Renal cortex interstitium (tissue), 11 donors: ENCODE results near the gene MNDA. TPM values are rescaled to one million over a fixed set of nuclear protein-coding genes. Genes with fewer than 3 reads are reported as not detected.
"Not testable (repeated sequence)": the region's sequence is repeated elsewhere in the genome, so short reads cannot be mapped to it uniquely, and the experiment has no call there.

Experiments
- DNase-seq, 11 donors: peaks; one replicate each; pipeline ENCODE4 v3.0.0-alpha.2; 2013; ENCODE audit warnings: low read depth in 9 of 11, low spot score in 4 of 11; ENCODE audit errors: extremely low read depth in 1 of 11
- polyA plus RNA-seq, 3 donors: library from polyadenylated mRNA; unstranded; fragments of 120-200 nt; gene quantifications; one replicate each; pipeline ENCODE4 v1.2.1, GENCODE V29; 2013; ENCODE audit not compliant: insufficient read length in 3 of 3

MNDA gene
- polyA plus RNA-seq, 3 donors, result 3.5 to 5.8 (median 5.2) TPM

DNA sequence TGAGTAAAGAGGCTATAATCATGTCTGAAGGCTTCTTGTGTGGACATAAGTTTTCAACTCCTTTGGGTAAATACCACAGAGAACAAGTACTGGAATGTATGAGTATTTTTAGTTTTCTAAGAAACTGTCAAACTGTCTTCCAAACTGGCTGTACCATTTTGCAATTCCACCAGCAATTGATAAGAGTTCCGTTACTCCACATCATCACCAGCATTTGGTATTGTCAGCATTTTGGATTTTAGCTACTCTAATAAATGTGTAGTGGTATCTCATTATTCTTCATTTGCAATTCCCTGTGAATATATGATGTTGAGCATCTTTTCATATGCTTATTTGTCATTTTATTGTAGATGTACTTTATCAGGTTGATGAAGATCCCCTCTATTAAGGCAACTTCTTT, 9.4 kb upstream of the MNDA start:
- no peak for DNase-seq

DNA sequence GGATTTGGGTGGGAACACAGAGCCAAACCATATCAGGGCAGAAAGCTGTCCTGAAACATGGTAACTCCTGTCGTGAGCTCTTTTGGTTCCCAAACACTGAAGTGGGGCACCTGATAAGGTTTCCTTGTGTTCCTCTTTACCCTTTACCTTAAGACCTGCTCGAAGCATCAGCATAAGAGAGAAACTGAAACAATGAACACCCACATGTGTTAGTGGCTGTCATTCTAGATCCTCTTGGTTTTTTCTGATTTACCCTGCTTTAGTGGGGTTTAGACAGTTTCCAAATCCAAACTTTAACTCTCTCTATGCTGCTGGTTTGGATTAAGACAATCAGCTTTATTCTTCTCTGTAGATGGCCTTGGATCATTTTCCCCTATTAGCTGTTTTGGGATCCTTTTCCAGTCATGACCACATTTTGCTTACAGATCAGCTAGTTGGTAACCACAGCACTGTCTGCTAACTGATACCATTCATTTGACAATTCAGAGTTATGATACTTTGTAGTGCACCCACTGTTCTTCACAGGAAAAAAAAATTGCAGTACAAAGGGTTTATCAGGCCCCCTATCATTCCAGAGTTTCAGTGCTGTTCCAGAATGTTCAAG, 975 bp upstream of the MNDA start:
- DNase-seq, result no peak

DNA sequence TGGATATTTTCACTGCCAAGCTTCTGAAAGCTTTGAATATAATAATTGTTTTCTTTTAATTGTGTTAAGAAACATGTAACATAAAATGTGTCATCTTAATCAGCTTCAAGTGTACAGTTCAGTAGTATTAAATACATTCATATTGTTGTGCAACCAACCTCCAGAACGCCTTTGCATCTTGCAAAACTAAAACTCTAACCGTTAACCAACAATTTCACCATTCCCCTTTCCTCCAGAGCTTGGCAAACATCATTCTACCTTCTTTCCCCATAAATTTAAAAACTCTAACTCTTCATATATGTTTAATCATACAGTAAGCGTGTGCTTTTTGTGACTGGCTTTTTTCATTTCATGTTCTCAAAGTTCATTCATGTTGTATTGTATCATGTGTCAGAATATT, 2.1 kb downstream of the MNDA start:
- DNase-seq, result no peak

DNA sequence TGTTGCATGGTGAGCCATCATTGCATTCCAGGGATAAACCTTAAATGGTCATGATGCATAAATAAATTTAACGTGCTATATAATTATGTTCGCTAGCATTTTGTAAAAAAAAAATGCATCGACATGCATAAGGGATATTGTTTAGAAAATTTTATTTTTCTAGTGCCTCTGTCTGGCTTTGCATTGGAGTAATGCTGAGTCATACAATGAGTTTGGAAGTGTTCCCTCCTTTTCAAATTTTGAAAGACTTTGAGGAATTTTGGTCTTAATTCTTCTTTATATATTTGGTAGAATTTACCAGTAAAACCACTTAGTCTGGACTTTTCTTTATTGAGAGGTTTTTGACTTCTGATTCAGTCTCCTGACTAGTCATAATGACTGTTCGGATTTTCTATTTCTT, 4.9 kb downstream of the MNDA start:
- DNase-seq, result no peak

DNA sequence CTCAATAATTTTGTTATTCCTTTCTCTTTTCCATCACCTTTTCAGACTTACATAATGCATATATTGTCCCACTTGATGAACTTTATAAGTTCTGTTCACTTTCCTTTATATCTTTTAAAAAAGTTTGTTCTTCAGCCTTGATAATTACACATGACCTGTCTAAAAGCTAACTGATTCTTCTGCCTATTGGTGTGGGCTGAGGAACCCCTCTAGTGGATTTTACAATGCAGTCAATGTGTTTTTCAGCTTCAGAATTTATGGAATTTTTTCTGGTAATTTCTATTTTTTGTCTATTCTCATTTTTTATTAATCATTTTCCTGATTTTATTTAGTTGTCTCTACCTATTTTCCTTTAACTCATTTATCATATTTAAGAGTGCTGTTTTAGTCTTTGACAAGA, 7.5 kb downstream of the MNDA start:
- DNase-seq, result no peak

DNA sequence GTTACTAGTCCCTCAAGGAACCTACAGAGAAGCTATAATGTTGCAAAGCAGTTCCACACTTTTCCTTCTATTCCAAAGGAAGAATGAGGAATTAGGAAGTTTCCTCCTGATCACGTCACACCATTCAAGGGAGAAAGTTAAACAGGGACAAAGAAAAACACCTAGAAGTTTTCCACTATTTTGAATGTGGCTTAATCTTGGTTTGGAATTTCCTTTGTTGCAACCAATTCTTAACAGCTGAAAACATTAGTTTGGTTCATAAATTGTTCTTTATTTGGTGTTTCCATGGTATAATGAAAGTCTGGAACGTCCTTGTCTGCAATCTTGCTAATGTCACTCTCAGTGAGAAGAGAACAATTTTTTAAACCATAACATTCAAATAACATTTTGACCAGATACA, 8.4 kb downstream of the MNDA start:
- no peak for DNase-seq

DNA sequence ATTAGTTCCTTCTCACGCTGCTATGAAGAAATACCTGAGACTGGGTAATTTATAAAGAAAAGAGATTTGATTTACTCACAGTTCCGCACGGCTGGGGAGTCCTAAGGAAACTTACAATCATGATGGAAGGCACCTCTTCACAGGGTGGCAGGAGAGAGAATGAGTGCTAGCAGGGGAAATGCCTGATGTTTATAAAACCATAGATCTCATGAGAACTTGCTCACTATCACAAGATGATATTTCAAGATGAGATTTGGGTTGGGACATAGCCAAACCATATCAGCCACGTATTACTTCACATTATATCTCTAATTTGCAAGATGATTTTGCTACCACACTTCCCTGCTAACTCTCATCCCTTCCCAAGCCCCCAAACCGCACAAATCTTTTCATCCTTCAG, 9.1 kb downstream of the MNDA start:
- no peak for DNase-seq

DNA sequence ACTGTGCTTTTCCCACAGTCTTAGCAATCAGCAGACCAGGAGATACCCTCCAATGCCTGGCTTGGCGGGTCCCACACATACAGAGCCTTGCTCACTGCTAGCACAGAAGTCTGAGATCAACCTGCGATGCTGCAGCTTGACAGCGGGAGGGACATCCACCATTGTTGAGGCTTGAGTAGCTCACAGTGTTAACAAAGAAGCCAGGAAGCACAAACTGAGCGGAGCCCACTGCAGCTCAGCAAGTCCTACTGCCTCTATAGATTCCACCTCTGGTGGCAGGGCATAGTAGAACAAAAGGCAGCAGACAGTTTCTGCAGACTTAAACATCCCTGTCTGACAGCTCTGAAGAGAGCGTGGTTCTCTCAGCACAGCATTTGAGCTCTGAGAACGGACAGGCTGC, 33.4 kb downstream of the MNDA start:
- DNase-seq, result no peak

DNA sequence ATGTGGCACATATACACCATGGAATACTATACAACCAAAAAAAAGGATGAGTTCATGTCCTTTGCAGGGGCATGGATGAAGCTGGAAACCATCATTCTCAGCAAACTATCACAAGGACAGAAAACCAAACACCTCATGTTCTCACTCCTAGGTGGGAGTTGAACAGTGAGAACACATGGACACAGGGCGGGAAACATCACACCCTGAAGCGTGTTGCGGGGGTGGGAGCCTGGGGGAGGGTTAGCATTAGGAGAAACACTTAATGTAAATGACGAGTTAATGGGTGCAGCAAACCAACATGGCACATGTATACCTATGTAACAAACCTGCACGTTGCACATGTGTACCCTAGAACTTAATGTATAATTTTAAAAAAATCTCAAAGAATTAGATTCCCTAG, 39.3 kb downstream of the MNDA start:
- not testable (repeated sequence) for DNase-seq

DNA sequence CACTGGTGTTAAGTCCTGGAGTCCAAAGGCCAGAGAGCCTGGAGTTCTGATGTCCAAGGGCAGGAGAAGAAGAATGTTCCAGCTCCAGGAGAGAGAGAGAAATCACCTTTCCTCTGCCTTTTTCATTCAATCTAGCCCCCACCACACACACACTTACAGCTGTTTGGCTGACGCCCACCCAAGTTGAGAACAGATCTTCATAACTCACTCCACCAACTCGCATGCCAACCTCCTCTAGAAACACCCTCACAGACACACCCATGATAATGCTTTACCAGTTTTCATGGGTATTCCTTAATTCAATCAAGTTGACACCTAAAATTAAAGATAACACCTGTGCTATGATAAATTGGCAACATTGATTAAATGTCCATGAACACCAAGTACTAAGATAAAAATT, 42.0 kb downstream of the MNDA start:
- DNase-seq, result no peak

DNA sequence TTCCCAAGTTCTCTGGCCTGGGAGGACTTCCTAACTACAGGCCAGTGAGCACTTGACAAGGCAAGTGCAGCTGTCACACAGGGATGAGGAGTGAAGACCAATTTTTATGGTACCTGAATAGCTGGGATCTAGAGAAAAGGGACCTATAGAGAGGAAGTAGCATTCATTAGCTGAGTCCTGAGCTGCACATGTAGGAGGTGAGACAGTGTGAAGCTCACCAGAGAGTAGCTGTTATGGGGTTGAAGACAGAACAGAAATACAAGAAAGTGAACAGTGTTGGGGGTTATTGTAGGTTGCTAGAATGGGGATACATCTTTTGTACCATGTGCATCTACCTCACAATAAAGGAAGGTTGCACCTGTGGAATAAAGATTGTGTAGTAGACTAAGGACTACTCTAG, 62.5 kb downstream of the MNDA start:
- no peak for DNase-seq

DNA sequence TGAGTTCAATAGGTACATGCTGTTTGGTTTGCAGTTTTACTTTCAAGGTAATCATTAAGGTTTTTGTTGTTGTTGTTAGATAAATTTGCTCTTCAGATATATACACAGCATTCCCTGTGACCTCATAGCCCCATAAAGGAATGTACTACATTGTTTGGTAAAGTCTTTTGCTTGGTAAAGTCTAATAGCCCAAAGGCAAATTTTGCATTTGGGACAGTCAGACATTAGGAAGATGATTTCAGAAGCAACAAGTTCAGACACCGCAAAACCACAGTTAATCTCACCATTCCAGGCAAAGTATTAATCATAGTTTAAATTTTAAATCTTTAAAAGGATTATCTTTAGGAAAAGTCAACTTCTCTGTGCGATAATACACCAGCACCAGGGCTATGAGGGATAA, 67.6 kb downstream of the MNDA start:
- DNase-seq, result no peak

Other genes starting within 250 kb of the MNDA start
- gene OR10Z1, start 226.1 kb upstream of the MNDA start, polyA plus RNA-seq, result under 1 TPM in 2 of 3 donors, not detected in 1; 0.01 to 0.08 TPM
- gene SPTA1, start 144.6 kb upstream of the MNDA start, polyA plus RNA-seq, result 1 to 10 TPM; 1.1 to 2.8 (median 1.1) TPM
- not detected for gene OR6K2, start 130.7 kb upstream of the MNDA start, polyA plus RNA-seq
- gene OR6K3, start 110.6 kb upstream of the MNDA start, polyA plus RNA-seq, result under 1 TPM in 2 of 3 donors, not detected in 1; 0.06 to 0.08 TPM
- not detected for gene OR6K6, start 76.6 kb upstream of the MNDA start, polyA plus RNA-seq
- gene OR6N1, start 59.2 kb upstream of the MNDA start, polyA plus RNA-seq, result not detected
- gene OR6N2, start 50.1 kb upstream of the MNDA start, polyA plus RNA-seq, result not detected
- gene PYHIN1, start 100.2 kb downstream of the MNDA start, polyA plus RNA-seq, result under 1 TPM; 0.13 to 0.20 (median 0.18) TPM
- gene IFI16, start 178.6 kb downstream of the MNDA start, polyA plus RNA-seq, result 10 to 100 TPM; 47.8 to 59.2 (median 49.3) TPM
- under 1 TPM in 1 of 3 donors, not detected in 2; 0.32 TPM for gene AIM2, start 245.4 kb downstream of the MNDA start, polyA plus RNA-seq